ENCODE measurements around the gene DGKG. TPM values are rescaled to one million over a fixed set of nuclear protein-coding genes. Genes with fewer than 3 reads are reported as not detected.

Gene DGKG
- total RNA-seq, 4 donors from 2014 or later = 14.5 to 35.1 (median 20.3) TPM

- Histone ChIP-seq H3K4me3 (replicated peaks in 1 of 3) (no peak overlapping the region), H3K36me3 (no peaks in the 10 kb centered on the region), H3K4me1 (no peaks in the 10 kb centered on the region), H3K27me3 (no peaks in the 10 kb centered on the region), H3K27ac (no peak overlapping the region), H3K9me3 (no peaks in the 10 kb centered on the region)
- no peak for DNase-seq
- 34 to 49% methylated on average over 2 of the region's 2 CpGs for WGBS, 2 donors
- TF ChIP-seq POLR2A (IDR thresholded peaks at IDR 0.05) (no peak), CTCF (IDR thresholded peaks at IDR 0.05) (no peak)
- intact Hi-C loops (cut with DNase I) = no loop called here
Observed at GRCh38 chr3:186375443-186375842, 13.4 kb upstream of the DGKG start.

GRCh38 chr3:186374376-186374775, 12.3 kb upstream of the DGKG start:
- H3K27ac ChIP-seq = no peak overlapping the region
- no peaks in the 10 kb centered on the region for H3K4me1 ChIP-seq
- H3K36me3 ChIP-seq = no peaks in the 10 kb centered on the region
- DNase-seq = no peak
- TF ChIP-seq CTCF (IDR thresholded peaks at IDR 0.05) (no peak), POLR2A (IDR thresholded peaks at IDR 0.05) (no peak)
- intact Hi-C loops (cut with DNase I) = no loop called here
- H3K27me3 ChIP-seq = no peaks in the 10 kb centered on the region
- 61 to 63% methylated on average over 4 of the region's 4 CpGs for WGBS, 2 donors
- H3K4me3 ChIP-seq (replicated peaks in 1 of 3) = no peak overlapping the region
- no peaks in the 10 kb centered on the region for H3K9me3 ChIP-seq

- no peaks in the 10 kb centered on the region for H3K36me3 ChIP-seq
- H3K4me3 ChIP-seq (replicated peaks in 1 of 3) = no peak overlapping the region
- intact Hi-C loops (cut with DNase I) = no loop called here
- H3K27ac ChIP-seq = no peak overlapping the region
- H3K4me1 ChIP-seq = no peaks in the 10 kb centered on the region
- H3K27me3 ChIP-seq = no peaks in the 10 kb centered on the region
- no peak for TF ChIP-seq POLR2A (IDR thresholded peaks at IDR 0.05)
- TF ChIP-seq CTCF (IDR thresholded peaks at IDR 0.05) = no peak
- DNase-seq = no peak
- WGBS, 2 donors = 85 to 87% methylated on average over 3 of the region's 3 CpGs
- H3K9me3 ChIP-seq = no peaks in the 10 kb centered on the region
Observed at GRCh38 chr3:186369217-186369616, 7.2 kb upstream of the DGKG start.

GRCh38 chr3:186368717-186369116, 6.7 kb upstream of the DGKG start:
- DNase-seq = no peak
- Histone ChIP-seq H3K27me3 (no peaks in the 10 kb centered on the region), H3K36me3 (no peaks in the 10 kb centered on the region), H3K27ac (no peak overlapping the region), H3K4me1 (no peaks in the 10 kb centered on the region), H3K4me3 (replicated peaks in 1 of 3) (no peak overlapping the region), H3K9me3 (no peaks in the 10 kb centered on the region)
- WGBS, 2 donors = 69 to 71% methylated on average over 4 of the region's 4 CpGs
- no peak for TF ChIP-seq CTCF (IDR thresholded peaks at IDR 0.05)
- TF ChIP-seq POLR2A (IDR thresholded peaks at IDR 0.05) = no peak
- intact Hi-C loops (cut with DNase I) = no loop called here

GRCh38 chr3:186368176-186368575, 6.1 kb upstream of the DGKG start:
- no peaks in the 10 kb centered on the region for H3K36me3 ChIP-seq
- no peaks in the 10 kb centered on the region for H3K9me3 ChIP-seq
- H3K4me1 ChIP-seq = no peaks in the 10 kb centered on the region
- no peak for DNase-seq
- H3K27ac ChIP-seq = no peak overlapping the region
- WGBS, 2 donors = 58 to 60% methylated on average over 3 of the region's 3 CpGs
- no peaks in the 10 kb centered on the region for H3K27me3 ChIP-seq
- TF ChIP-seq POLR2A (IDR thresholded peaks at IDR 0.05) (no peak), CTCF (IDR thresholded peaks at IDR 0.05) (no peak)
- H3K4me3 ChIP-seq (replicated peaks in 1 of 3) = no peak overlapping the region
- intact Hi-C loops (cut with DNase I) = no loop called here
